Smooth muscle cell of trachea (primary cell): Measurements from ENCODE around the gene MYADML2. TPM values are rescaled to one million over a fixed set of nuclear protein-coding genes. Genes with fewer than 3 reads are reported as not detected.

Experiments
- total RNA-seq: library from RNA; depleted of rRNA; stranded (reverse); fragments of >200 nt; gene quantifications from 2 replicates; pipeline ENCODE4 v1.2.1, GENCODE V29; 2014

MYADML2 gene
- not detected in 2 replicates for total RNA-seq

GRCh38 chr17:81947189-81947588, at the start of gene MYADML2:
MYADML2 (minus strand) TSS chr17:81947233; CDS start chr17:81941741, 5,492 bp downstream.

DNA sequence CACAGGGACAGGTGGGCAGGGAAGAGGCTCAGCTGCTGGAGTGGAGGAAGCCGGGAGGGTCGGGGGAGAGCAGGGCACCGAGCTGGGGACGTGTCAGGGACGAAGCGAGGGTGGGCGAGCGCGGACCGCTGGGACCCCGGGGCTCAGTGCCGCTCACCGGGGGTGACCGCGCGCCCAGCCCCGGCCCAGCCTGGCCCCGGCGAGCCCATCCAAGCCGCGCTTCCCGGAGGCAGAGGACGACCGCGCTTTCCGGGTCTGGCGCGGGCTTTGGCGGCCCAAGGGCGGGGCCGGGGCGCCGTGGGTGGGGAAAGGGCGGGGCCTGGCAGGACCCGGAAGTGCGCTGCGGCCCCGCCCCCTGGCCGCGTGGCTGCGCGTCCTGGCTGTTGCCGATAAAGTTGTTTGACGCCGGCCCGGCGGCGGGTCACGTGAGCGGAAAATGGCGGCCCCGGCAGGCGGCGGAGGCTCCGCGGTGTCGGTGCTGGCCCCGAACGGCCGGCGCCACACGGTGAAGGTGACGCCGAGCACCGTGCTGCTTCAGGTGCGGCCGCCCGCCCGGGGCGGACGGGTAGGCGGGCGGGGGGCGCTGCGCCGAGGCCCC, 30.3 kb upstream of the MYADML2 start, which contains the start of gene ASPSCR1:
Gene ASPSCR1 (plus strand): TSS at position 419 of the 598 bp plus-strand sequence. CDS start 18 bp downstream, at position 437.

DNA sequence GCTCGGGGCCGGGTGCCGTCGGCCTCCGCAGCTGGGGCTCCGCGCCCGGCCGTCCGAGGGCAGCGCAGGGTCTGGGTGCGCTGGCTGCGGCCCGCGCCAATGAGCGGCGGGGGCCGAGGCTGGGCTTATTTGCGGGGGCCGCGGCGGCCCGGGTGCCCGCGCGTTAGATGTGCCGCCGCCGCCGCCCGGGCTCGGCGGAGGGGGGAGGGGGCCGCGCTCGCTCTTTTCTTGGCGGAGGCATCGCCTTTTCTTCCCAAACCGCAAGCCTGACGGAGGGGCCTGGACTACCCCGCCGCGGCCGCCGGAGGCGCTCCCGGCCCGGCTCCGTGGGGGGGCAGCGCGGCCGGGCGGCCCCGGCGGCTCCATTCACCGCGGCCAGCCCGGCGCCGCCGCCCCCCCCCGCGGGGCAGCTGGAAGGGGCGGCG, 14.1 kb upstream of the MYADML2 start, which contains the start of gene NOTUM:
Gene NOTUM (minus strand): TSS at position 101 of the 425 bp plus-strand sequence. CDS start 278 bp downstream, outside the sequence.

DNA sequence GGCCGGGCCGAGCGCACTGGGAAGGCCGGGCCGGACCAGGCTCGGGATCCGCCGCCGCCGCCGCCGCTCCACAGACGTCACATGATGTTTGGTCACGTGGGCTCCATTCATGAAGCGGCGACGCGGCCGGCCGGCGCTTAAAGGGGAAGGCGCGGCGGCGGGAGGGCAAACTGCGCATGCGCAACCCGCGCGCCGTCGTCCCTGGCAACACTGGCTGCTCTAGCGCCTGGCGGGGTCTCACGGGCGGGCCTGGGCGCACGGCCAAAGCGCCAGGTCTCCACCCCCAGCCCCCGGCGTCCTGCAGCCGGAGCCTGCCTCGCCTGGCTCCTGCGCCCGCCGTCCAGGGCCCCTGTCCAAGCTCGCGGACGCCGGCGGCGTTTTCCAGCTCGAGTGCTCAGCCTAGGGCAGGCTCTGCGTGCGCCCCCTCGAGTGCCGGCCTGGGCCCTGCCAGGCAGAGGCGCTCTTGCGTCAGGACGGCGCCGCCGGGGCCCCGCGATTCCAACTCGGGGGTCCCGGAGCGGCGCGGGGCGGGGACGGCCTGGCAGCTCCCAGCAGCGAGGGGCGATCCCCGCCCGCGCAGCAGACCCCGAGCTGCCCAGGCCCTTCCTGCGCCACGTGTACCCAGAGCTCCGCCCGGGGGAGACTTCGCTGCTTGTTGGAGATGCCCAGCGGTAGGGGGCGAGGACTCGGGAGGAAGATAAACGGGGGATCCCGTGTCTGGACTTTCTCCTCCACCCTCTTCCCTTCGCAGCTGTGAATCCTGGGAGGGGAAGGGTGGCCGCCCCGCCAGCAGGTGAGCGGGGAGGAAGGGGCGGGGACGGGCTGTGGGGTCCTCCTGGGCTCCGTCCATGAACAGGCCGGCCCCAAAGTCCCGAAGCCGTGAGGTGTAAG, 19.1 kb downstream of the MYADML2 start, which contains the start of gene MAFG:
Gene MAFG (minus strand): TSS at position 83 of the 891 bp plus-strand sequence. CDS start 4,550 bp downstream, outside the sequence.

GRCh38 chr17:81917565-81918332, 29.3 kb downstream of the MYADML2 start, which contains the start of gene SIRT7:
SIRT7 (minus strand) TSS chr17:81918176; CDS start chr17:81918131, 45 bp downstream.

GRCh38 chr17:81911277-81911961, 35.6 kb downstream of the MYADML2 start, which contains the start of gene PCYT2:
PCYT2 (minus strand) TSS chr17:81911399; CDS start chr17:81911355, 44 bp downstream.

DNA sequence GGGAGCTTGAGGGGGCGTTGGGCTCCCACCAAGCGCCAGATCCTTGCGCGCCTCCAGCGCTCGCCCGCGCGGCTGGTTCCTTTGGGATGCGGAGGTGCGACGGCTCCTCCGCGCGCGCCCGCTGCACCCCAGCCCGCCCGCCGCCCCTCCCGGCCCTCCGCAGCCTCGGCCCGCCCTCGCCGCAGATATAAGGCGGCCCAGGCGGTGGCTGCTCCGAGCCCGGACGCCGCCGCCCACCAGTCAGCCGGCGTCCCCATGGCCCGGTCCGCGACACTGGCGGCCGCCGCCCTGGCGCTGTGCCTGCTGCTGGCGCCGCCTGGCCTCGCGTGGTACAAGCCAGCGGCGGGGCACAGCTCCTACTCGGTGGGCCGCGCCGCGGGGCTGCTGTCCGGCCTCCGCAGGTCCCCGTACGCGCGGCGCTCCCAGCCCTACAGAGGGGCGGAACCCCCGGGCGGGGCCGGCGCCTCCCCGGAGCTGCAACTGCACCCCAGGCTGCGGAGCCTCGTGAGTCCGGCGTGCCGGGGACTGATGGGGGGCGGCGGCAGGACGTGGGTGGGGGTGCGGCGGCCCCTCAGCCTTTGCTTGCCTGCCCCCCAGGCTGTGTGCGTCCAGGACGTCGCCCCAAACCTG, 44.9 kb downstream of the MYADML2 start, which contains the start of gene NPB:
Gene NPB (plus strand): TSS at position 216 of the 630 bp plus-strand sequence. CDS start 40 bp downstream, at position 256.

Other genes with a start within 250 kb of the MYADML2 start
- gene MRPL12, start 243.9 kb downstream of the MYADML2 start, total RNA-seq, result 6.8 and 12.4 TPM in 2 replicates
- gene SLC25A10, start 234.9 kb downstream of the MYADML2 start, total RNA-seq, result 6.6 and 19.3 TPM in 2 replicates
- not detected in 2 replicates for gene GCGR, start 143.1 kb downstream of the MYADML2 start, total RNA-seq
- gene MCRIP1, start 113.9 kb downstream of the MYADML2 start, total RNA-seq, result 80.3 and 126 TPM in 2 replicates
- 0.17 TPM in 1 of 2 replicates, not detected in the other for gene PPP1R27, start 112.2 kb downstream of the MYADML2 start, total RNA-seq
- 1,342 and 1,881 TPM in 2 replicates for gene P4HB, start 86.7 kb downstream of the MYADML2 start, total RNA-seq
- gene ARHGDIA, start 75.9 kb downstream of the MYADML2 start, total RNA-seq, result 187 and 318 TPM in 2 replicates
- 102 and 168 TPM in 2 replicates for gene ALYREF, start 55.6 kb downstream of the MYADML2 start, total RNA-seq
- 138 and 243 TPM in 2 replicates for gene ANAPC11, start 55.5 kb downstream of the MYADML2 start, total RNA-seq
- gene NPB, start 45.0 kb downstream of the MYADML2 start, total RNA-seq, result 0.87 and 2.5 TPM in 2 replicates
- 63.5 and 63.7 TPM in 2 replicates for gene PCYT2, start 35.8 kb downstream of the MYADML2 start, total RNA-seq
- 26.8 and 27.1 TPM in 2 replicates for gene SIRT7, start 29.1 kb downstream of the MYADML2 start, total RNA-seq
- 16.1 and 25.3 TPM in 2 replicates for gene MAFG, start 19.5 kb downstream of the MYADML2 start, total RNA-seq
- gene PYCR1, start 9.9 kb downstream of the MYADML2 start, total RNA-seq, result 65.9 and 124 TPM in 2 replicates
- 0.99 TPM in 1 of 2 replicates, not detected in the other for gene NOTUM, start 14.0 kb upstream of the MYADML2 start, total RNA-seq
- gene ASPSCR1, start 30.4 kb upstream of the MYADML2 start, total RNA-seq, result 29.4 and 30.8 TPM in 2 replicates
- gene CENPX, start 75.6 kb upstream of the MYADML2 start, total RNA-seq, result 13.4 and 47.6 TPM in 2 replicates
- 16.2 and 17.0 TPM in 2 replicates for gene LRRC45, start 76.1 kb upstream of the MYADML2 start, total RNA-seq
- 7.6 and 12.6 TPM in 2 replicates for gene RAC3, start 84.4 kb upstream of the MYADML2 start, total RNA-seq
- 52.3 and 70.0 TPM in 2 replicates for gene DCXR, start 90.5 kb upstream of the MYADML2 start, total RNA-seq
- gene RFNG, start 104.6 kb upstream of the MYADML2 start, total RNA-seq, result 36.8 and 69.6 TPM in 2 replicates
- gene GPS1, start 104.7 kb upstream of the MYADML2 start, total RNA-seq, result 101 and 117 TPM in 2 replicates
- gene DUS1L, start 118.6 kb upstream of the MYADML2 start, total RNA-seq, result 46.8 and 52.1 TPM in 2 replicates
- gene FASN, start 151.0 kb upstream of the MYADML2 start, total RNA-seq, result 153 and 279 TPM in 2 replicates